Dedifferentiated amniotic fluid mesenchymal stem cell (primary cell): Measurements from ENCODE around the gene PLCB1.
"Not testable (repeated sequence)": the region's sequence is repeated elsewhere in the genome, so short reads cannot be mapped to it uniquely, and the experiment has no call there.

ENCODE experiments used
- DNase-seq: peaks from one replicate; pipeline ENCODE4 v3.0.0-alpha.2; 2016; ENCODE audit errors: extremely low spot score

The PLCB1 gene

DNA sequence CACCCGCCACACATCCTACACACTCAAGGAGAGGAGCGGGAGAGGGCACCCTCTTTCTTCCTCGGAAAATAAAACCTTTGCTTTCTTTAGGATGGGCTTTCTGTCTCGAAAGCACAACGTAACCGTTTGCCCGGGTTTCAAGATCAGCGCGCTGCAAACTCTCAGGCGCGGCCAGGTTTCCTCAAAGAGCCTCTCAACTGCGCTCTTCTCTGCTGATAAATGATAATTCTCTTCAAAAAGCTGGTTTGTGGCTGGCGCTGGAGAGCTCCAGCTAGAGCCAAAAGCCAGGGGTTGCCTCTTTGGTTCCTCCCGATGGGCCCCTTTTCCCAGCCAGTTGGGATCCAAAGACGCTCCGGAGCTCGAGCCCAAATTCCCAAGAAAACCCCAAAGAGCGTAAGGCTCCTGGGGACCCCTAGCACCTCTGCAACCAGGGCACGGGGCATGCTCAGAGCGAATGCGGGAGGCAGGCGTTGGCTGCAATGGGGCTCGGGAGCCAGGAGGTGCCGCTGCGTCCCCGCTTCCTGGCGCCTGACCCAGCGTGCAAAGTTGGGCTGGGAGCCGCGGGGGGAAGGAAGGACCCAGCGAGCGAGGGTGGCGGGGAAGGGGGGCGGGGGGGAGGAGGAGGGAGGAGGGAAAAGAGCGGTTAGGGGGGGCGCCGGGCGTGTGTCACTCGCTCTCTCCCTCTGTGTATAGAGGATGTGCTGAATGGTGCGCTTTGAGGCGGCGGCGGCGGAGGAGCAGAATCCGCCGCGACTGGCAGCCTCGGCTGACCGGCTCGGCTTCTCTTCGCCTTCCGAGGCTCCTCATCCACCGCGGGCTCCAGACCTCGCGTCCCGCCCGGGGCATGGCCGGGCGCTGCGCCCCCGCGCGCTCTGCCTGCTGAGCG lies at the start of gene PLCB1:
Gene PLCB1 (plus strand): TSS at position 669 of the 886 bp plus-strand sequence. CDS start 386 bp downstream, outside the sequence.
- DNase-seq, result peak; percentile 81

GRCh38 chr20:8082989-8083388 lies 49.1 kb upstream of the PLCB1 start:
- DNase-seq, result peak; percentile 31

GRCh38 chr20:8089668-8090067 lies 42.4 kb upstream of the PLCB1 start:
- DNase-seq, result no peak

GRCh38 chr20:8094415-8094818 lies 37.6 kb upstream of the PLCB1 start:
- peak; percentile 57 for DNase-seq

DNA sequence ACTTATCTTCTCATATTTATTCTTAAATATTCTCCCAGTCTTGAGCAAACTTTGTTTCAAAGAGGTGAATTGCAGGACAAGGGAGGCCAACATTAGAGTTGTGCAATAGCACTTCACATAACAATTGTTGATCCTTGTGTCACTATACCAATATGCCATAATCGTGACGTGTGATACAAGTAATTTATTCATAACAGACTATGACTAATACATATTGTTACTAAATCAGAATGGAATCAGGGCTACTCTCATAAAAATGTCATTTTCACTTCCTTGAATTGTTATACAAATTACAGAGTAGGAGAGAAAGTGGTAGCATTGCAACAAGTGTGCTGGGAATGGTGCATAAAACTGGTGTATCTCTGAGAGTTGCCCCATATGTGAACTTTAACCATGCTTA lies 37.2 kb upstream of the PLCB1 start:
- no peak for DNase-seq

DNA sequence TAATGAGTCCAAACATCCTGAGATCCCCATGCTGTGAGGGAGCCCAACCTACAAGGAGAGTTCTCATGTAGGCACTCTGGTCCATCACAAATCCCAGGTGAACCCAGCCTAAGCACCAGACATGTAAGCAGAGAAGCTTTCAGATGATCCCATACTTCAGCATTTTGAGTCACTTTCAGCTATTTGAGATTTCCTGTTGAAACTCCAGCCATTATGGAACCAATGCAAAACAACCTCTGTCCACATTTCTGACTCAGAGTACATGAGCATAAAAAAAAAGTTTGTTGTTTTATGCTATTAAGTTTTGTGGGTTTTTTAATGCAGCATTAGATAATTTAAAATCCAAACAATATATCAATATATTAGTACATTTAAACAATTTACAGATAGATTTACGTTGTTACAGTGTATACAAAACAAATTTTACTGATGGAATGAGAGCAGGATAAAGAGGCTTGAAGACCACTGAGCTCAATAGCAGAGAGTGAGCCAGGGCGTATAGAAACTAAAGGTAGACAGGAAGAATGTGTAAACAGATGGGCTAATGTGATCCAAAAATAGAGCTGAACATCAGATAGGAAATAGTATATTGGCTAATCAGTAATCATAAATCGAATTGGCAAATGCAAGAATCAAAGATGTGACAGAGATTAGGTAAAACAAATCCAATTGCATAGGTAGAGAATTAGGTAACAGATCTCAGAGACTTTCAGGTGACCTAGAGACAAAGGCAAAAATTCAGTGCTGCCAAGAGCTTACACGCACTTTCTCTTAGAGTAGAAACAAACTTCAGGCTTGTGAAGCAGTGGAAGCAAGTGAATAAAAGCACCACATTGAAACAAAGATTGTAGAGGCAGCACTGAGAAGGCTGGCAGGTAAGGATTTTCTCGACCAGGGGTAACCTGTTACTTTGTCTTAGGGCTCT lies 36.2 kb upstream of the PLCB1 start:
- no peak for DNase-seq

DNA sequence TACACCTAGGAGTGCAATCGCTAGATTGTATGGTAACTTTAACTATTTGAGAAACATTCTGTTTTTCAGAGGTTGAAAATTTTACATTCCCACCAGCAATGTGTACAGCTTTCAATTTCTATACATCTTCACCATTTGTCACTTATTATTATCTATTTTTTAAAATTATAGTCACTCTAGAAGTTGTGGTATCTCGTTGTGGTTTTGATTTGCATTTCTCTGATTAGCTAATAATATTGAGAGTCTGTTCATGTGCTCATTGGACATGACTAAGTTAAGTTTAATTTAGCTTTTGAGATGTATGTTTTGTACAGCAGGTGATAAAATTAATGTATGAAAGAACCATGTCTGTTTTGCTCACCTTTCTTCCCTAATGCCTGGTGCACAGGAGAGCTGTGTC lies 34.8 kb upstream of the PLCB1 start:
- DNase-seq, result no peak

GRCh38 chr20:8104252-8104651 lies 27.8 kb upstream of the PLCB1 start:
- DNase-seq, result no peak

- DNase-seq, result not testable (repeated sequence)
Observed at GRCh38 chr20:8114612-8115011, 17.5 kb upstream of the PLCB1 start.

DNA sequence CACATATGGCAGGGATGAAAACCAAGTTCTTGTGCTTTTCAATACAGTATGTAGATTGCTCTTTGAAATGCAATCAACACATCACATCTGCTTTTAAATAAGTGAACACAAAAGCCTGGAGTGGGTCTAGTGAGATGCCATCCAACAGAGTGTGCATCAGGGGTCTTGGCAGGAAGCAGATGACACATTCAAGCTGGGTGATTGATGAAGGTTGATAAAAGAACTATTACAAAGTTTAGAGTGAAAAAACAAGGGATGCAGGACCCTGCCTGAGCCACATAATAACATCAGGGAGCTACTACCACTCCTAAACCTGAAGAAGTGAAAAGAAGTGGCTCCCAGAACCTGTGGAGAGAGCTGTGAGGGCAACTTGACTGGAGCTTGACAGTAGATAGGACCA lies 16.6 kb upstream of the PLCB1 start:
- no peak for DNase-seq

- peak; percentile 23 for DNase-seq
Observed at GRCh38 chr20:8116067-8116811, 15.8 kb upstream of the PLCB1 start.

DNA sequence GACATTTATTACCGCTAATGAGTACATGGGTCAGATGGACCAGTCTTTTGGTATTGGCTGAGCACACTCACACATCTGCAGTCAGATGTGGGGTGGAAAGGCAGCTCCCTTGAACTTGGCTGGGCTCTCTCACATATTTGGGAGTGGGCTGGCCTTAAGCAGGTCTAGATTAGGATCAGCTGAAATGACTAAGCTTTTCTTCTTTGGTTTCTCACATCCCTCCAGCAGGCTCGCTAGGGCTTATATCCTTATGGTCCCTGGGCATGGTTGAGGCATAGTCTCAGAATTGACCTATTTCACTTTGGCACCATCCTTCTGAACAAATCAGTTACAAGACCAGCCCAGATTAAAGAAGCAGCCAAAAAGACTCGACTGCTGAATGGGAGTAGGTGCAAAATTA lies 14.4 kb upstream of the PLCB1 start:
- no peak for DNase-seq

- peak; percentile 36 for DNase-seq
Observed at GRCh38 chr20:8118039-8118438, 14.0 kb upstream of the PLCB1 start.

DNA sequence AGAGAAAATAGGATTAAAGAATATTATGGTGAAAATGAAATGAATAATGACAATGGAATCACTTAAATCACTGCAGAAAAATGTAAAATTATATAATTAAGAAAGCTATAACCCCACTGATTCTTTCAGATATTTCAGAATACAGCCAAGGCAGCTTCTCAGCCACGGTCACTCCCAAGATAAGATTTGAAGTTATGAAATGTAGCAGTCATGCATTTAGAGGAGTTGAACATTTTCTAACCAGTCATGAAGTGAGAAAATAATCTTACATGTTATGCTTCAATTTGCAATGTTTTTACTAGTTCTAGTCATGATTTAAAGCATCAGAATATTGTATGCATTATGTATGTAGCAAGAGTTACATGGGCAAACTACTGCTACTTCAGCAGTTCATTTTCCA lies 13.3 kb upstream of the PLCB1 start:
- no peak for DNase-seq

- no peak for DNase-seq
Observed at GRCh38 chr20:8121666-8122065, 10.4 kb upstream of the PLCB1 start.

- no peak for DNase-seq
Observed at GRCh38 chr20:8124639-8125038, 7.4 kb upstream of the PLCB1 start.

GRCh38 chr20:8126181-8126580 lies 5.9 kb upstream of the PLCB1 start:
- DNase-seq, result no peak

DNA sequence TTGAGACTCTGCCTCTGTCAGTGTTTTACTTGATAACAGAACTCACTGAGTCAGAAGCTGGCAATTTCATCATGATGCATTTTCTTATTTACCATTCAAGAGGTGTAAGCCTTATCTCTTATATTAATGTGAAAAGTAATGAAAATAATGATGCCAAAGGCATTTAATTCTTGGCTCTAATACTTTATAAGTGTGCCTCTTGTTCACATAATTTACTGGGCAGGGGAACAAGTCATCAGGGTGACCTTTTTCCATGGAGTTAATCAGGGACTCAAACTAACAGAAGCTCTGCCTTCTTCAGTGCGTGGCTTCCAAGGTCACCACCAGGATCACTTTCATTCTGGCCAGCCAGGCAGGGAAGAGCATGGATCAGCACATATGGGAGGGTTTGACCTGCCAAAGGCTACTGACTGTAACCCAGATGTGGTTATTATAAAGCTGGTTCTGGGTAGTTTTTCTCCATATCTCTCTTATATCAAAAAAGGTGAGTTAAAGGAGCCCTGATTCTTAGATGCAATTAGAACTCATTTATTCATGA lies 5.2 kb upstream of the PLCB1 start:
- DNase-seq, result no peak

- DNase-seq, result no peak
Observed at GRCh38 chr20:8127553-8128255, 4.4 kb upstream of the PLCB1 start.

- DNase-seq, result no peak
Observed at GRCh38 chr20:8128291-8129060, 3.6 kb upstream of the PLCB1 start.
